Fibroblast of pulmonary artery (primary cell): ENCODE measurements around the gene MTMR3.
"Not testable (repeated sequence)": the region's sequence is repeated elsewhere in the genome, so short reads cannot be mapped to it uniquely, and the experiment has no call there.

ENCODE experiments used
- DNase-seq: peaks from one replicate; pipeline ENCODE4 v3.0.0-alpha.2; 2010; ENCODE audit warnings: low read depth
- H3K4me3 ChIP-seq: replicated peaks from 2 replicates; pipeline ENCODE4 v1.5.1; 2011; ENCODE audit warnings: low read depth, mild to moderate bottlenecking, control low read depth, low read length, moderate library complexity
- TF ChIP-seq, protein P1 (sequence below): IDR thresholded peaks from 2 replicates; pipeline ENCODE4 v1.5.1; 2011; ENCODE audit warnings: mild to moderate bottlenecking, control low read depth, low read length, inconsistent platforms; ENCODE audit errors: missing control alignments

The MTMR3 gene

DNA sequence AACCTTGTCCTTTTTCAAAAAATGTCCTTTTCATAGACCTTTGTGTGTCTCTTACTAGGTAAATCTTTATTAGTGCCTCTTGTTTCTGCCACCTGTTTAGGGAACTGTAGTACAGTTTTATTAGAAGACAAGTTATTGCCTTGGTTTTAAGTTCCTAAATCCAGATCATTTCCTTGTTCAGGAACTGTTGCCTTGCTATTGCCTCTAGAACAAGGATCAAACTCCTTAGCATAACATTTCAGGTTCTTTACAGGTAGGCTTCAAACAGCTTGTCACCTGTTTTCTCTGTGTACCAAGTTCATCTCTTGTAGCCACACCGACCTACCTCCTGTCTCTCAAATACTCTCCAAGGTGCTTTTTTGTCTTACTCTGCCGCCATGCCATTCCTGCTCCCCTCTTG lies 75.2 kb downstream of the MTMR3 start:
- no peak overlapping the region for H3K4me3 ChIP-seq
- TF ChIP-seq, protein P1, sequence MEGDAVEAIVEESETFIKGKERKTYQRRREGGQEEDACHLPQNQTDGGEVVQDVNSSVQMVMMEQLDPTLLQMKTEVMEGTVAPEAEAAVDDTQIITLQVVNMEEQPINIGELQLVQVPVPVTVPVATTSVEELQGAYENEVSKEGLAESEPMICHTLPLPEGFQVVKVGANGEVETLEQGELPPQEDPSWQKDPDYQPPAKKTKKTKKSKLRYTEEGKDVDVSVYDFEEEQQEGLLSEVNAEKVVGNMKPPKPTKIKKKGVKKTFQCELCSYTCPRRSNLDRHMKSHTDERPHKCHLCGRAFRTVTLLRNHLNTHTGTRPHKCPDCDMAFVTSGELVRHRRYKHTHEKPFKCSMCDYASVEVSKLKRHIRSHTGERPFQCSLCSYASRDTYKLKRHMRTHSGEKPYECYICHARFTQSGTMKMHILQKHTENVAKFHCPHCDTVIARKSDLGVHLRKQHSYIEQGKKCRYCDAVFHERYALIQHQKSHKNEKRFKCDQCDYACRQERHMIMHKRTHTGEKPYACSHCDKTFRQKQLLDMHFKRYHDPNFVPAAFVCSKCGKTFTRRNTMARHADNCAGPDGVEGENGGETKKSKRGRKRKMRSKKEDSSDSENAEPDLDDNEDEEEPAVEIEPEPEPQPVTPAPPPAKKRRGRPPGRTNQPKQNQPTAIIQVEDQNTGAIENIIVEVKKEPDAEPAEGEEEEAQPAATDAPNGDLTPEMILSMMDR, result no peak
- no peak for DNase-seq

DNA sequence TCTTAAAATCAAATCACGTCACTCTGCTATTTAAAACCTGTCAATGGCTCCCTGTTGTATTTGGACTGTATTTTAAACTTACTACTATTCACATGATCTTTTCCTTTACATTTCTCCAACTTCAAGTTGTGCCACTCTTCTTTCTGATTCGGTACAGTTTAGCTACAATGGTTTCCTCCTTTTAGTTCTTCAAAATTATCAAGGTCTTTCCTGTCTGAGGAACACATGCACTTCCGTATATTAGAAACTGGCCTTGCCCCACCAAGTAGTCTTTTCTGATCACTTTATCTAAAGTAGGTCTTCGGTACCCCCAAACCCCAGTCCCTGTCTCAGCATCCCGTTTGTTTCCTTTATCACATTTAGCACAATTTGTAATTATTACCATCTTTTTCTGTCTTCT lies 81.8 kb downstream of the MTMR3 start:
- no peak for DNase-seq
- no peak overlapping the region for H3K4me3 ChIP-seq
- TF ChIP-seq, protein P1, result no peak

DNA sequence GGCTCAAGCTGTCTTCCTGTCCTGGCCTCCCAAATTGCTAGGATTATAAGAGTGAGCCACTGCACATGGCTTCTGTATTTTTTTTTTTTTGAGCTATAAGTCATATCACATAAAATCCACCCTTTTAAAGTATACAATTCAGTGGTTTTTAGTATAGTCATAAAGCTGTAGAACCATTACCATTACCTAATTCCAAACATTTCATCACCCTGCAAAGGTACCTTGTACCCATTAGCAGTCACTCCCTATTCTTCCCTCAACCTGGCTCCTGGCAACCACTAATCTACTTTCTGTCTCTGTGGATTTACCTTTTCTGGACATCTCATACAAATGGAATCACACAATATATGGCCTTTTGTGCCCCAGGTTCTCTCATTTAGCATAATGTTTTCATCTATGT lies 84.5 kb downstream of the MTMR3 start:
- DNase-seq, result no peak
- no peak overlapping the region for H3K4me3 ChIP-seq
- TF ChIP-seq, protein P1, result no peak

DNA sequence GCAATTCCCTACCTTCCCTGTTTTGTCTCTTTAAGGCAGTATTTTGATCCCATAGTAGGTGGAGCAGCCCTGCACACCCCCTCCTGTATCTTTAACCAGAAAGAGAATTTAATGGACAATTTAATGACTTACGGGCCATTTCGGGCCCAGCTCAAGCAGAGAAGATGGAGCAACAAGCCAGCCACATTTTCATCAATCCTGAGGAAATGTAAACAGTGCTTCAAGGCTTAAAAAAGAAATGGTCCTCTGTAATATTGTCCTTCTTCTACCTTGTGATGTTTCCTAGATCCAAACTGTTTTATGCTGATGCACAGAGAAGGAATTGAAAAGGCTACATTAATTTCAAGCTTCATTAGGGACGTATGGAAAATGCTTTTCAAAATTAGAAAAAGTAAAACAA lies 88.6 kb downstream of the MTMR3 start:
- TF ChIP-seq, protein P1, result no peak
- DNase-seq, result no peak

DNA sequence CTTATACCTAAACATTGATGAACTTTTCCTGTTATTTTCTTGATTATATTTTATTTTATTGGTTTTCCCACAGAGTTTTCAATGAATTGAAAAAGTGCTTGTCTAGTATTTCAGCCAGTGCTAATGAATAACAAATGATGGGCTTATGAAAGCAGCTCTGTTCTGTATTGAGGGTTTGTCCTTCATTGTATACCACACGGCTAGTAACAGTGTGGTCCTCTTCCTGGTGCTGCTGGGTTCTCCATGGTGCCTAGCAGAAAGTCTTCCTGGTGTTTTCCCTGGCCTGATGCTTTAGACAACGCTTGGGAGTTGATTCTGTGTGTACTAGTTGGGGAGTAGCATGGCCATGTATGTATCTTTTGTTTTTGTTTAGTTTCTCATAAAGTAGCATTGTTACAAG lies 89.1 kb downstream of the MTMR3 start:
- TF ChIP-seq, protein P1, result no peak
- DNase-seq, result no peak
- no peak overlapping the region for H3K4me3 ChIP-seq

More for the DNA sequence above, 88.6 kb downstream of the MTMR3 start:
- H3K4me3 ChIP-seq, result no peak overlapping the region

DNA sequence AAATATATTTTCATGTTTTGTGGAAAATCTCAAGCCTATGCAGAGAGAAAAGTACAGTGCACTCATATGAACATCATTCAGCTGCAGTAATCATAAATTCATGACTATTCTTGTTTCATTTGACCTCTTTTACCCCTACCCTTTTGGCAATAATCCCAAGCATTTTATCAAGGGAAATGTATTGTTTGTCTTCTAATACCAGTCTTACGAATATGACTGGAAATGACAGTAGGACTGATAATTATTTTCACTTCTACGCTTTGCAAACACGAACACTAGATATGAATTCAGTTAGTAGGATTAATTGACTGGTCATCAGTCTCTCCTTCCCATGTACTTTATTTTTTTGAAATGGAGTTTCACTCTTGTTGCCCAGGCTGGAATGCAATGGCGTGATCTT lies 90.3 kb downstream of the MTMR3 start:
- H3K4me3 ChIP-seq, result no peak overlapping the region
- TF ChIP-seq, protein P1, result no peak
- no peak for DNase-seq

DNA sequence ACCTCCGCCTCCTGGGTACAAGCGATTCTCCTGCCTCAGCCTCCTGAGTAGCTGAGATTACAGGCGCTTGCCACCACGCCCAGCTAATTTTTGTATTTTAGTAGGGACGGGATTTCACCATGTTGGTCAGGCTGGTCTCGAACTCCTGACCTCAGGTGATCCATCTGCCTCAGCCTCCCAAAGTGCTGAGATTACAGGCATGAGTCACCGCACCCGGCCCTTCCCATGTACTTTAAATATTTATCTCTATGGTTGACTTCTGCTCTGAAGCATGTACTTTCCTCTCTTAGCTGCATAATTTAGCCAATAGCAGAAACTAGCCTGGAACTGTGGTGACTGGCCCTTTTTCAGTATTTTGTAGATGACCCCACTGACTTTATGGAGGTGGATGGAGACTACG lies 90.7 kb downstream of the MTMR3 start:
- DNase-seq, H3K4me3 ChIP-seq: not testable (repeated sequence)

DNA sequence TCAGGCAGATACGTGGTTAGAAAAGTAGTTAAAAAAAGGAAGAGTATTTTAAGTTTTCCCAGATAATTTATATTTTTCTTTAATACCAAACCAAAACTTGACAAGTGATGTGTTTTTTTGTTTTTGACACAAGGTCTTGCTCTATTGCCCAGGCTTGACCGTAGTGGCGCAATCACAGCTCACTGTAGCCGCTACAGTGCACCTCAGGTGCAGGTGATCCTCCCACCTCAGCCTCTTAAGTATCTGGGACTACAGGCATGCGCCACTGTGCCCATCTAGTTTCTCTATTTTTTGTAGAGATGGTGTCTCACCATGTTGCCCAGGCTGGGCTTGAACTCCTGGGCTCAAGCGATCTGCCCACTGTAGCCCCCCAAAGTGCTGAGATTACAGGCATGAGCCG lies 92.5 kb downstream of the MTMR3 start:
- H3K4me3 ChIP-seq, result no peak overlapping the region
- DNase-seq, result no peak
- TF ChIP-seq, protein P1, result no peak
